ENCODE measurements around the gene CMIP. TPM values are rescaled to one million over a fixed set of nuclear protein-coding genes. Genes with fewer than 3 reads are reported as not detected.

CMIP gene
- polyA plus RNA-seq, 1 donor from 2014 or later, result 15.1 TPM

DNA sequence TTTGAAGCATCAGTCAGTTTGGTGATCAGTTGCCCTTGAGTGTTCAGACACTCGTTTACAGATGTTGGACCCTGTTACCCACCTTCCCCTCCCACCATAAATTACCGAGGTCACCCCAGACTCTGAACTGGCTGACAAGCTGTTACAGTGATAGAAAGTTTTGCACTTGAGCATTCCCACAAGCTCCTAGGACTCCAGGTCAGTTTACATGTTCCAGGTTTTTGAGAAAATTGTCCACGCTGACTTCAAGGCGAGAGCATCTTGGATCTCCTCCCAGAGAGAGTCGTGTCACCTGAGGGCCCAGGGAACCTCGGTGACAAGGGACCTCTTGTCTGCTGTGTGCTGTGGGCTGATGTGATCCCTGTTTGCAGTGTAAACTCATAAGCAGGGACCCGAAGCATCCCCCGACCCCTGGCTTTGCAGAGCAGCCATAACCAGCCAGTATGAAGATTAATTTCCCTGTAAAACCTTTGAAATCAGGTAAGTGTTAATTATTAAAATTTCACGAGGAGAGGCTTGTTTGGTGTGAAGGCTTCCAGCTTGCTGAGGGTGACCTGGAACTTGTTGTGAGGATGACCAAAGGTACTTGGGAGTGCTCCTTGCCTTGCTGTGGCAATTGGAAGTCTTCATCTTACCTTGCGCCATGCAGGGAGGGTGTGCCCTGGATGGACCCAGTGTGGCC, 91.2 kb downstream of the CMIP start:
- Histone ChIP-seq H3K27me3 (ENCODE audit: insufficient read depth, low read depth, low read length) (no peaks in the 10 kb centered on the region), H2AFZ (ENCODE audit: low read depth, low read length) (no peak overlapping the region), H3K9ac (ENCODE audit: low read length) (no peak overlapping the region), H3K4me3 (ENCODE audit: low read length) (no peak overlapping the region), H3K4me2 (ENCODE audit: low read length) (no peak overlapping the region), H4K20me1 (ENCODE audit: insufficient read depth) (peaks cover 3% of the 10 kb centered on the region), H3K9me2 (ENCODE audit: insufficient read depth, low read length) (no peaks in the 10 kb centered on the region), H3K27ac (ENCODE audit: low read length) (no peak overlapping the region), H3K79me2 (replicated peaks; ENCODE audit: insufficient read depth, low read length) (peaks cover 69% of the 10 kb centered on the region), H3F3A (ENCODE audit: insufficient read depth, low read length, poor library complexity, severe bottlenecking) (no peaks in the 10 kb centered on the region), H3K9me3 (ENCODE audit: low read length) (no peaks in the 10 kb centered on the region), H3K36me3 (ENCODE audit: insufficient read depth, low read length) (no peaks in the 10 kb centered on the region)
- TF ChIP-seq SMC3 (conservative IDR thresholded peaks at IDR 0.05; ENCODE audit: poor library complexity) (no peak), POLR2AphosphoS5 (IDR thresholded peaks at IDR 0.05) (no peak), EZH2 (IDR thresholded peaks at IDR 0.05; ENCODE audit: borderline replicate concordance, insufficient read depth, low read length, poor library complexity, severe bottlenecking) (no peak), RAD21 (conservative IDR thresholded peaks at IDR 0.05) (no peak), EP300 (conservative IDR thresholded peaks at IDR 0.05; ENCODE audit: poor library complexity, severe bottlenecking) (no peak)
- TF ChIP-seq, protein P1, sequence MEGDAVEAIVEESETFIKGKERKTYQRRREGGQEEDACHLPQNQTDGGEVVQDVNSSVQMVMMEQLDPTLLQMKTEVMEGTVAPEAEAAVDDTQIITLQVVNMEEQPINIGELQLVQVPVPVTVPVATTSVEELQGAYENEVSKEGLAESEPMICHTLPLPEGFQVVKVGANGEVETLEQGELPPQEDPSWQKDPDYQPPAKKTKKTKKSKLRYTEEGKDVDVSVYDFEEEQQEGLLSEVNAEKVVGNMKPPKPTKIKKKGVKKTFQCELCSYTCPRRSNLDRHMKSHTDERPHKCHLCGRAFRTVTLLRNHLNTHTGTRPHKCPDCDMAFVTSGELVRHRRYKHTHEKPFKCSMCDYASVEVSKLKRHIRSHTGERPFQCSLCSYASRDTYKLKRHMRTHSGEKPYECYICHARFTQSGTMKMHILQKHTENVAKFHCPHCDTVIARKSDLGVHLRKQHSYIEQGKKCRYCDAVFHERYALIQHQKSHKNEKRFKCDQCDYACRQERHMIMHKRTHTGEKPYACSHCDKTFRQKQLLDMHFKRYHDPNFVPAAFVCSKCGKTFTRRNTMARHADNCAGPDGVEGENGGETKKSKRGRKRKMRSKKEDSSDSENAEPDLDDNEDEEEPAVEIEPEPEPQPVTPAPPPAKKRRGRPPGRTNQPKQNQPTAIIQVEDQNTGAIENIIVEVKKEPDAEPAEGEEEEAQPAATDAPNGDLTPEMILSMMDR (IDR thresholded peaks at IDR 0.05; ENCODE audit: poor library complexity, severe bottlenecking), result no peak

DNA sequence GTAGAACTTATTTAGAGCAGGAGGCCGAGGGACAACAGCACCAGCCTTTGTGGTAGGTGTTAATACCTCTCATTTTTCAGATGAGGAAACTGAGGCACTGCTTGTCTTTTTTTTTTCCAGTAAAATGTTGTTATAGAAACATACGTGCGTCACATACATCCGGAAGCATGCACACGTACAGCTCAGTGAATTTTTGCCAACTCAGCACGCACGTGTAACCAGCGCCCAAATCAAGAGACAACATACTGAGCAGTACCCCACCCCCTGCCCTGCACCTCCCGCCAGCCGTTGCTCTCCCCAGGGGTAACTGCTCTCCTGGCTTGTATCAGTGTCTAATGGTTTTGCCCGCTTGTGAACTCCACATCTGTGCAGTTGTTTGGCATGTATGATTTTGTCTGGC, 92.0 kb downstream of the CMIP start:
- no peaks in the 10 kb centered on the region for H3F3A ChIP-seq (ENCODE audit: insufficient read depth, low read length, poor library complexity, severe bottlenecking)
- H3K36me3 ChIP-seq (ENCODE audit: insufficient read depth, low read length), result no peaks in the 10 kb centered on the region
- no peak overlapping the region for H2AFZ ChIP-seq (ENCODE audit: low read depth, low read length)
- H3K27me3 ChIP-seq (ENCODE audit: insufficient read depth, low read depth, low read length), result no peaks in the 10 kb centered on the region
- H3K4me3 ChIP-seq (ENCODE audit: low read length), result no peak overlapping the region
- H3K79me2 ChIP-seq (replicated peaks; ENCODE audit: insufficient read depth, low read length), result peaks cover 60% of the 10 kb centered on the region
- no peaks in the 10 kb centered on the region for H3K9me2 ChIP-seq (ENCODE audit: insufficient read depth, low read length)
- TF ChIP-seq EZH2 (IDR thresholded peaks at IDR 0.05; ENCODE audit: borderline replicate concordance, insufficient read depth, low read length, poor library complexity, severe bottlenecking), result no peak
- TF ChIP-seq TAF1 (IDR thresholded peaks at IDR 0.05; ENCODE audit: low read depth), result no peak
- no peak for TF ChIP-seq POLR2AphosphoS5 (IDR thresholded peaks at IDR 0.05)
- no peak for TF ChIP-seq EP300 (conservative IDR thresholded peaks at IDR 0.05; ENCODE audit: poor library complexity, severe bottlenecking)
- TF ChIP-seq, protein P2, sequence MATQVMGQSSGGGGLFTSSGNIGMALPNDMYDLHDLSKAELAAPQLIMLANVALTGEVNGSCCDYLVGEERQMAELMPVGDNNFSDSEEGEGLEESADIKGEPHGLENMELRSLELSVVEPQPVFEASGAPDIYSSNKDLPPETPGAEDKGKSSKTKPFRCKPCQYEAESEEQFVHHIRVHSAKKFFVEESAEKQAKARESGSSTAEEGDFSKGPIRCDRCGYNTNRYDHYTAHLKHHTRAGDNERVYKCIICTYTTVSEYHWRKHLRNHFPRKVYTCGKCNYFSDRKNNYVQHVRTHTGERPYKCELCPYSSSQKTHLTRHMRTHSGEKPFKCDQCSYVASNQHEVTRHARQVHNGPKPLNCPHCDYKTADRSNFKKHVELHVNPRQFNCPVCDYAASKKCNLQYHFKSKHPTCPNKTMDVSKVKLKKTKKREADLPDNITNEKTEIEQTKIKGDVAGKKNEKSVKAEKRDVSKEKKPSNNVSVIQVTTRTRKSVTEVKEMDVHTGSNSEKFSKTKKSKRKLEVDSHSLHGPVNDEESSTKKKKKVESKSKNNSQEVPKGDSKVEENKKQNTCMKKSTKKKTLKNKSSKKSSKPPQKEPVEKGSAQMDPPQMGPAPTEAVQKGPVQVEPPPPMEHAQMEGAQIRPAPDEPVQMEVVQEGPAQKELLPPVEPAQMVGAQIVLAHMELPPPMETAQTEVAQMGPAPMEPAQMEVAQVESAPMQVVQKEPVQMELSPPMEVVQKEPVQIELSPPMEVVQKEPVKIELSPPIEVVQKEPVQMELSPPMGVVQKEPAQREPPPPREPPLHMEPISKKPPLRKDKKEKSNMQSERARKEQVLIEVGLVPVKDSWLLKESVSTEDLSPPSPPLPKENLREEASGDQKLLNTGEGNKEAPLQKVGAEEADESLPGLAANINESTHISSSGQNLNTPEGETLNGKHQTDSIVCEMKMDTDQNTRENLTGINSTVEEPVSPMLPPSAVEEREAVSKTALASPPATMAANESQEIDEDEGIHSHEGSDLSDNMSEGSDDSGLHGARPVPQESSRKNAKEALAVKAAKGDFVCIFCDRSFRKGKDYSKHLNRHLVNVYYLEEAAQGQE (IDR thresholded peaks at IDR 0.05; ENCODE audit: borderline replicate concordance), result no peak
- TF ChIP-seq SMC3 (conservative IDR thresholded peaks at IDR 0.05; ENCODE audit: poor library complexity), result no peak
- TF ChIP-seq, protein P1 (IDR thresholded peaks at IDR 0.05; ENCODE audit: poor library complexity, severe bottlenecking), result no peak
- no peak for TF ChIP-seq RAD21 (conservative IDR thresholded peaks at IDR 0.05)
- no peak for TF ChIP-seq MXI1 (conservative IDR thresholded peaks at IDR 0.05; ENCODE audit: poor library complexity, severe bottlenecking)
- no peak overlapping the region for H3K27ac ChIP-seq (ENCODE audit: low read length)
- no peak overlapping the region for H3K4me2 ChIP-seq (ENCODE audit: low read length)
- peaks cover 3% of the 10 kb centered on the region for H4K20me1 ChIP-seq (ENCODE audit: insufficient read depth)
- no peak overlapping the region for H3K9ac ChIP-seq (ENCODE audit: low read length)
- H3K9me3 ChIP-seq (ENCODE audit: low read length), result no peaks in the 10 kb centered on the region
